Myocyte (in vitro differentiated cells): Measurements from ENCODE around the gene ACAN. TPM values are rescaled to one million over a fixed set of nuclear protein-coding genes. Genes with fewer than 3 reads are reported as not detected.

Source experiments
- DNase-seq: peaks from one replicate; pipeline ENCODE4 v3.0.0-alpha.2; 2012; ENCODE audit warnings: low read depth
- polyA plus RNA-seq: library from polyadenylated mRNA; unstranded; fragments of >200 nt; gene quantifications from one replicate; pipeline ENCODE4 v1.2.1, GENCODE V29; 2012; ENCODE audit warnings: missing spikeins
- total RNA-seq: library from RNA; depleted of rRNA; stranded (reverse); fragments of >200 nt; gene quantifications from 2 replicates; pipeline ENCODE4 v1.2.3, GENCODE V29; 2014

Gene ACAN
- 0.05 and 0.08 TPM in 2 replicates for total RNA-seq
- polyA plus RNA-seq = not detected

- no peak for DNase-seq
Observed at GRCh38 chr15:88803241-88803919, at the start of gene ACAN. Gene ACAN (plus strand): TSS chr15:88803436. CDS start chr15:88836207, 32,771 bp downstream.

GRCh38 chr15:88756521-88756920, 46.7 kb upstream of the ACAN start:
- no peak for DNase-seq

GRCh38 chr15:88756921-88757320, 46.3 kb upstream of the ACAN start:
- no peak for DNase-seq

GRCh38 chr15:88759872-88760271, 43.4 kb upstream of the ACAN start:
- DNase-seq = no peak

GRCh38 chr15:88764448-88764847, 38.8 kb upstream of the ACAN start:
- DNase-seq = no peak

- DNase-seq = no peak
Observed at GRCh38 chr15:88765212-88765611, 38.0 kb upstream of the ACAN start.

- DNase-seq = no peak
Observed at GRCh38 chr15:88769161-88769971, 33.9 kb upstream of the ACAN start.

GRCh38 chr15:88775776-88776175, 27.5 kb upstream of the ACAN start:
- no peak for DNase-seq

- peak; percentile 23 for DNase-seq
Observed at GRCh38 chr15:88776646-88777045, 26.6 kb upstream of the ACAN start.

GRCh38 chr15:88779944-88780343, 23.3 kb upstream of the ACAN start:
- DNase-seq = no peak

- DNase-seq = no peak
Observed at GRCh38 chr15:88782465-88782864, 20.8 kb upstream of the ACAN start.

- no peak for DNase-seq
Observed at GRCh38 chr15:88785217-88785616, 18.0 kb upstream of the ACAN start.

- DNase-seq = no peak
Observed at GRCh38 chr15:88788036-88788435, 15.2 kb upstream of the ACAN start.

GRCh38 chr15:88788816-88789215, 14.4 kb upstream of the ACAN start:
- DNase-seq = no peak

- DNase-seq = no peak
Observed at GRCh38 chr15:88790486-88790885, 12.8 kb upstream of the ACAN start.

- DNase-seq = peak; percentile 51
Observed at GRCh38 chr15:88791637-88792036, 11.6 kb upstream of the ACAN start.

- peak; percentile 47 for DNase-seq
Observed at GRCh38 chr15:88792342-88793282, 10.6 kb upstream of the ACAN start.

- peak; percentile 78 for DNase-seq
Observed at GRCh38 chr15:88794001-88794400, 9.2 kb upstream of the ACAN start.

GRCh38 chr15:88797663-88798339, 5.4 kb upstream of the ACAN start:
- no peak for DNase-seq

GRCh38 chr15:88799341-88799740, 3.9 kb upstream of the ACAN start:
- DNase-seq = no peak

- DNase-seq = no peak
Observed at GRCh38 chr15:88800026-88800425, 3.2 kb upstream of the ACAN start.
